Heart left ventricle (tissue), 16 donors: ENCODE measurements around the gene CPNE5. TPM values are rescaled to one million over a fixed set of nuclear protein-coding genes. Genes with fewer than 3 reads are reported as not detected.

Experiments
- ATAC-seq, 4 donors: fragments of 200-7000 bp; cut with Tn5 transposase; one replicate each; pipeline ENCODE4 v1.9.1; 2020 to 2022; ENCODE audit warnings: moderate library complexity in 4 of 4, mild to moderate bottlenecking in 3 of 4, moderate number of reproducible peaks in 1 of 4
- DNase-seq, 5 donors: peaks; one replicate each; pipeline ENCODE4 v3.0.0-alpha.2; 2020
- H3K27ac ChIP-seq, 12 donors: fragments of 200-600 bp; sonication (generic) in 4 of 12; one replicate each; pipeline versions ENCODE4 v1.5.0 to v1.8.0; 2016 to 2022; ENCODE audit warnings: mild to moderate bottlenecking in 2 of 12
- H3K27me3 ChIP-seq, 9 donors: fragments of 200-600 bp; sonication (generic) in 2 of 9; one replicate each; pipeline versions ENCODE4 v1.5.1 to v1.8.0; 2016 to 2022; ENCODE audit warnings: mild to moderate bottlenecking in 3 of 9
- H3K36me3 ChIP-seq, 9 donors: fragments of 200-600 bp; sonication (generic) in 2 of 9; one replicate each; pipeline versions ENCODE4 v1.5.0 to v1.8.0; 2018 to 2022; ENCODE audit warnings: mild to moderate bottlenecking in 2 of 9
- H3K4me1 ChIP-seq, 12 donors: fragments of 200-600 bp; sonication (generic) in 4 of 12; one replicate each; pipeline versions ENCODE4 v1.5.0 to v1.8.0; 2016 to 2022; ENCODE audit warnings: mild to moderate bottlenecking in 3 of 12
- H3K4me3 ChIP-seq, 12 donors: fragments of 200-600 bp; sonication (generic) in 4 of 12; one replicate each; pipeline versions ENCODE4 v1.5.0 to v1.8.0; 2017 to 2022; ENCODE audit warnings: mild to moderate bottlenecking in 9 of 12, moderate library complexity in 4 of 12
- H3K9me3 ChIP-seq, 12 donors: fragments of 200-600 bp; sonication (generic) in 4 of 12; one replicate each; pipeline versions ENCODE4 v1.5.0 to v1.8.0; 2016 to 2022; ENCODE audit warnings: mild to moderate bottlenecking in 1 of 12
- POLR2A ChIP-seq, 2 donors: fragments of 450-650 bp; IDR thresholded peaks; one replicate each; pipeline ENCODE4 v1.6.1; 2017; ENCODE audit warnings: antibody characterized with exemption in 2 of 2, mild to moderate bottlenecking in 2 of 2, moderate library complexity in 2 of 2
- WGBS, 4 donors: extraction: QIAGEN DNeasy Blood & Tissue Kit in 2 of 4; methylation state at CpG; one replicate each; pipeline versions ENCODE4 v1.1.5 to v1.1.7; 2013 to 2018; 5-methylcytosine and 5-hydroxymethylcytosine counted together
- intact Hi-C, 10 donors: fragments of 100-400 bp; cut with DNase I; formaldehyde crosslinking; loops; one replicate each; pipeline versions ENCODE4 v1.11.1 to v1.14.2; 2022
- polyA plus RNA-seq, 2 donors: library from polyadenylated mRNA; stranded (reverse); fragments of 200-250 nt; gene quantifications; one replicate each; pipeline ENCODE4 v1.2.3, GENCODE V29; 2013
- total RNA-seq, 9 donors: library from RNA; depleted of rRNA in 2 of 9; stranded (reverse); fragments of >200 nt in 2 of 9; fragmentation: NEBNext Ultra II Directional in 3 of 9; extraction: Animal tissue kit (Norgen Biotek cat#: 25700) in 3 of 9; gene quantifications; one replicate each; pipeline versions ENCODE4 v1.1.0 to v1.2.4, GENCODE V29; 2016 to 2023
- TF ChIP-seq, protein P1 (sequence below), 12 donors: fragments of 200-600 bp; sonication (generic) in 4 of 12; IDR thresholded peaks; one replicate each; pipeline versions ENCODE4 v1.5.0 to v1.8.0; 2018 to 2022; ENCODE audit warnings: antibody characterized with exemption in 12 of 12, mild to moderate bottlenecking in 5 of 12
- donor health status: ischemic (EF 13 %, LVEDD 7.1; RV severe dilation, severe dysfunction).
- donor health status: healthy with polysubstance abuse.
- donor health status: DM: no; HTN: yes; CAD: no.
- donor health status: DM: no; HTN: no; CAD: no.
- donor health status: ischemic (EF 25% LVEDD 6.9; RV normal size, moderate dysfunction).
- donor health status: ischemic (EF 25% LVEDD 5.7; RV mildly dilated, moderate dysfunction).
- donor health status: healthy.
- donor health status: DM: yes; HTN: yes; CAD: no.
- donor health status: ischemic (EF 35%, LVEDD 5.7; RV mildly dilated, moderate dysfunction).
- donor health status: nonischemic (EF 11% LVEDD 7.7; RV severe dilation, severe dysfunction).
- donor health status: DM: yes; HTN: yes; CAD: no.
- donor health status: PGD.
- donor health status: ischemic (EF 29% LVEDD 5.4; RV normal size, mild dysfunction).
- donor health status: nonischemic (EF 23%, LVEDD 6.1; RV moderate dilation, normal function).

CPNE5 gene
- total and polyA plus RNA-seq, 11 donors = 4.0 to 111 (median 13.4) TPM

DNA sequence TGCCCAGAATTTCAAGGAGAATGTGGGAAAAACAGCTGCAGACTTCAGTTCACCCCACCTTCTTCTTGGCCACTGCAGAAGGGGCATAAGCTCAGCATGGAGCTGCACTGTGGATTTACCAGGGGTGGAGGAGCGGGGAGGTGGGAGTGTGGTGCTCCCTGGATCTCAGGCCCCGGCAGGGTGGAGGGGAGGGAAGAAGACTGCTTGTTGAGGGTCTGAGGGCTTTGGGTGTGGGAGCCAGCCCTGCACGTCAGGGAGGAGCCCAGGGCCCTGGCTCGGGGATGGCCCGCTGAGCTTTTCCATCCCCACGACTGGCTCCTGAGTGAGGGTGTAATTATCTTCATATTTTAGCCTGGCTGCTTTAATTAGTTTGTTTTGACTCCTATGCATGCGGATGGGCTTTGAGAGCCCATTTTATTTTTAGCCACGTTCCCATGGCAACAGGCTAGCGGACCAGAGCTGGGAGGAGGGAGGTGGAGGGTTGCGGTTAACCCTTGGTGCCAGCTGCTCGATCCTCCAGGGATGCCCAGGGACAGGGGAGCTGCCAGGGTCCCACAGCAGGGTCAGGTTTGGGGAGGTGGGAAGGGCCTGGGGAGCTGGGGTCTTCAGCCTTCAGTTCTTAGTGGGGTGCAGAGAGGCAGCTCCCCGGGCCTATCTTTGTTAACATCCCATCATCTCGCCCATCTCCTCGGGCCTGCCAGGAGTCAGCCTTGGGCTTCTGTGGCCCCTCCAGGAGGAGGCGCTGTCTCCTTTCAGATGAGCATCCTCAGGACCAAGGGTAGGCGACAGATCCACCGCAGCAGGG is 73.4 kb downstream of the CPNE5 start:
- 25 to 29% (median 26%) methylated on average over 14 to 17 of the region's 17 CpGs for WGBS, 4 donors
- peak overlapping the region in 1 of 12 donors; percentile 26 for H3K27ac ChIP-seq

DNA sequence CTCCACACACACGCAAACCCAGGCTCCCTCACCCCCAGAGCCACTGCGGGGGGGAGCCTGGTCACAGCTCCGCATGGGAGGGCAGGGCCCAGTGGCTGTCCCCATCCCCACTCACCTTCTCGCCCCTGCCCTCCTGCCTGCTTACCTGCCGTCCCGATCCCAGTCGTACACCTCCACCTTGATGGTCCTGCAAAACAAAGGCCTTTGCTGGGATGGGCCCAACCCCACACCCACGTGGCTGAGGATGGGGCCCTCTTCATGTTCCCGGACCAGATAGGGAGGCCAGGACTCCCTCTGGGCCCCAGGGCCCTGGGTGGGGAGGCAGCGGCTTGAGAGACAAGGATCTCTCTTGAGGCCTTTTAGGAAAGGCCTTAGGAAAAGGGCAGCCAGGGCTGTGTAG is 74.1 kb downstream of the CPNE5 start:
- Histone ChIP-seq H3K4me1 (peaks cover 0 to 45% (median 27%) of the 10 kb centered on the region in 12 donors), H3K27ac (peak overlapping the region in 1 of 12 donors; percentile 26), H3K36me3 (no peaks in the 10 kb centered on the region), H3K9me3 (no peaks in the 10 kb centered on the region), H3K4me3 (no peak overlapping the region), H3K27me3 (no peaks in the 10 kb centered on the region)
- no peak for DNase-seq
- no peak for ATAC-seq
- TF ChIP-seq POLR2A (IDR thresholded peaks at IDR 0.05) = no peak
- TF ChIP-seq, protein P1, sequence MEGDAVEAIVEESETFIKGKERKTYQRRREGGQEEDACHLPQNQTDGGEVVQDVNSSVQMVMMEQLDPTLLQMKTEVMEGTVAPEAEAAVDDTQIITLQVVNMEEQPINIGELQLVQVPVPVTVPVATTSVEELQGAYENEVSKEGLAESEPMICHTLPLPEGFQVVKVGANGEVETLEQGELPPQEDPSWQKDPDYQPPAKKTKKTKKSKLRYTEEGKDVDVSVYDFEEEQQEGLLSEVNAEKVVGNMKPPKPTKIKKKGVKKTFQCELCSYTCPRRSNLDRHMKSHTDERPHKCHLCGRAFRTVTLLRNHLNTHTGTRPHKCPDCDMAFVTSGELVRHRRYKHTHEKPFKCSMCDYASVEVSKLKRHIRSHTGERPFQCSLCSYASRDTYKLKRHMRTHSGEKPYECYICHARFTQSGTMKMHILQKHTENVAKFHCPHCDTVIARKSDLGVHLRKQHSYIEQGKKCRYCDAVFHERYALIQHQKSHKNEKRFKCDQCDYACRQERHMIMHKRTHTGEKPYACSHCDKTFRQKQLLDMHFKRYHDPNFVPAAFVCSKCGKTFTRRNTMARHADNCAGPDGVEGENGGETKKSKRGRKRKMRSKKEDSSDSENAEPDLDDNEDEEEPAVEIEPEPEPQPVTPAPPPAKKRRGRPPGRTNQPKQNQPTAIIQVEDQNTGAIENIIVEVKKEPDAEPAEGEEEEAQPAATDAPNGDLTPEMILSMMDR (IDR thresholded peaks at IDR 0.05) = no peak
- intact Hi-C loops = loop anchor here in 9 of 10 donors (5.0 to 10.0 kb wide), 8 partner anchors 210 to 450 kb away; partner anchors contain the start of gene MTCH1 (in 5 of the 9)
- 67 to 83% (median 74%) methylated on average over 7 to 10 of the region's 10 CpGs for WGBS, 4 donors

More for the DNA sequence above, 73.4 kb downstream of the CPNE5 start:
- Histone ChIP-seq H3K4me3 (no peak overlapping the region), H3K9me3 (no peaks in the 10 kb centered on the region), H3K27me3 (no peaks in the 10 kb centered on the region), H3K4me1 (peaks cover 0 to 49% (median 30%) of the 10 kb centered on the region in 12 donors), H3K36me3 (no peaks in the 10 kb centered on the region)
- intact Hi-C loops = loop anchor here (1.0 to 10.0 kb wide), 16 partner anchors 83 to 449 kb away; partner anchors contain the start of gene MTCH1 (in 5 of the 10)
- TF ChIP-seq, protein P1 (IDR thresholded peaks at IDR 0.05) = peak; percentile 78 to 94 (median 88)
- TF ChIP-seq POLR2A (IDR thresholded peaks at IDR 0.05) = no peak
- DNase-seq (peak; percentile 82 to 88 (median 85)), ATAC-seq (peak; percentile 62 to 78 (median 69))

DNA sequence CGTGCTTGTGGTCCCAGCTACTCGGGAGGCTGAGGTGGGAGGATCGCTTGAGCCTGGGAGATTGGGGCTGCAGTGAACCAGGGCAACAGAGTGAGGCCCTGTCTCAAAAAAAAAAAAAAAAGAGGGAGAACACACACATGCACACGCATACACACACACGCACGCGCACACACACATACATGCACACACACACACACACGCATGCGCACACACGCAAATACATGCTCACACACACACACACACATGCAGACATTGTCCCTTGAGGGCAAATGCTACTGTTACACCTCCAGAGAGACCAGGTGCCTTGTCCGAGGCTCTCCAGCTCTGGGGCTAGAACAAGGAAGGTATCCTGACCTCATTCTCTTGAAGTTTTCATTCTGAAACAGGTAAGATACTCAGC is 77.1 kb downstream of the CPNE5 start:
- Histone ChIP-seq H3K4me1 (peaks cover 0 to 25% (median 13%) of the 10 kb centered on the region in 12 donors), H3K27ac (no peak overlapping the region), H3K4me3 (no peak overlapping the region), H3K36me3 (no peaks in the 10 kb centered on the region), H3K9me3 (no peaks in the 10 kb centered on the region), H3K27me3 (no peaks in the 10 kb centered on the region)
- DNase-seq (peak in 1 of 5 donors; percentile 14), ATAC-seq (no peak)
- no peak for TF ChIP-seq POLR2A (IDR thresholded peaks at IDR 0.05)
- TF ChIP-seq, protein P1 (IDR thresholded peaks at IDR 0.05) = no peak
- WGBS, 4 donors = 92 to 95% (median 94%) methylated on average over 11 of the region's 11 CpGs
- intact Hi-C loops = loop anchor here in 8 of 10 donors (5.0 to 10.0 kb wide), 7 partner anchors 140 to 453 kb away; partner anchors contain the start of gene MTCH1 (in 5 of the 8)
